B cell (primary cell): ENCODE measurements around the gene PDE6H. TPM values are rescaled to one million over a fixed set of nuclear protein-coding genes. Genes with fewer than 3 reads are reported as not detected.

Experiments
- ATAC-seq: fragments of 200-7000 bp; cut with Tn5 transposase; one replicate; pipeline ENCODE4 v1.10.0; 2021; ENCODE audit warnings: low read depth, mild to moderate bottlenecking, moderate number of reproducible peaks, moderate library complexity
- CTCF ChIA-PET: fragments of 350-600 bp; sonication (Branson Sonifier 250); formaldehyde crosslinking; loops from one replicate; lab custom pipeline; 2021; ENCODE audit warnings: antibody characterized with exemption, inconsistent platforms; lab: Charles Lee
- POLR2A ChIA-PET: fragments of 350-600 bp; sonication (Branson Sonifier 250); formaldehyde crosslinking; loops from one replicate; lab custom pipeline; 2021; ENCODE audit warnings: antibody characterized with exemption; lab: Charles Lee
- DNase-seq: peaks from one replicate; pipeline ENCODE4 v3.0.0; 2013
- H2AFZ ChIP-seq: 2 replicates; pipeline ENCODE4 v1.6.1; 2012; ENCODE audit warnings: mild to moderate bottlenecking, low read depth, low read length; ENCODE audit not compliant: insufficient read depth, poor library complexity, severe bottlenecking
- H3K27ac ChIP-seq, 2 donors: 1 replicate in 1 of 2; 2 replicates in 1 of 2; pipeline ENCODE4 v1.5.1; 2012 to 2013; ENCODE audit warnings: low read length in 2 of 2, mild to moderate bottlenecking in 2 of 2, moderate library complexity in 1 of 2
- H3K27me3 ChIP-seq, 4 experiments: fragments of 200-600 bp in 1 of 4; sonication (generic) in 1 of 4; replicated peaks in 1 of 4; 1 replicate in 2 of 4; 2 replicates in 2 of 4; pipeline versions ENCODE4 v1.6.1 to v1.7.0; 2013 to 2016; ENCODE audit warnings: low read length in 3 of 4, mild to moderate bottlenecking in 2 of 4, mixed read lengths in 1 of 4, moderate library complexity in 1 of 4; ENCODE audit not compliant: insufficient read depth in 4 of 4, control insufficient read depth in 3 of 4; ENCODE audit errors: control extremely low read depth in 1 of 4
- H3K36me3 ChIP-seq, 2 experiments: replicated peaks in 1 of 2; 1 replicate in 1 of 2; 2 replicates in 1 of 2; pipeline versions ENCODE4 v1.6.1 to v1.7.1; 2013; ENCODE audit warnings: low read length in 1 of 2; ENCODE audit not compliant: insufficient read depth in 2 of 2, control insufficient read depth in 1 of 2; ENCODE audit errors: control extremely low read depth in 1 of 2, extremely low read depth in 1 of 2
- H3K4me1 ChIP-seq, 2 donors: fragments of 200-600 bp in 1 of 2; sonication (generic) in 1 of 2; 1 replicate in 1 of 2; 2 replicates in 1 of 2; pipeline versions ENCODE4 v1.5.1 to v1.6.1; 2013 to 2017; ENCODE audit warnings: low read length in 2 of 2; ENCODE audit not compliant: control insufficient read depth in 2 of 2, insufficient read depth in 2 of 2
- H3K4me2 ChIP-seq: replicated peaks from 2 replicates; pipeline ENCODE3; 2012; ENCODE audit warnings: mild to moderate bottlenecking, low read depth, low read length; ENCODE audit not compliant: poor library complexity, severe bottlenecking
- H3K4me3 ChIP-seq, 5 experiments: fragments of 200-600 bp in 1 of 5; sonication (generic) in 1 of 5; 1 replicate in 3 of 5; 2 replicates in 2 of 5; pipeline versions ENCODE4 v1.5.1 to v1.7.0; 2011 to 2016; ENCODE audit warnings: low read length in 4 of 5, mild to moderate bottlenecking in 4 of 5, low read depth in 2 of 5, control low read depth in 1 of 5, moderate library complexity in 1 of 5; ENCODE audit not compliant: insufficient read depth in 1 of 5; ENCODE audit errors: control extremely low read depth in 1 of 5, extremely low read depth in 1 of 5
- H3K79me2 ChIP-seq: fragments of 200-600 bp; sonication (generic); one replicate; pipeline ENCODE4 v1.6.0; 2016; ENCODE audit warnings: low read length; ENCODE audit not compliant: control insufficient read depth, insufficient read depth
- H3K9ac ChIP-seq: fragments of 200-600 bp; sonication (generic); 2 replicates; pipeline ENCODE4 v1.6.1; 2017; ENCODE audit warnings: mild to moderate bottlenecking, low read length, moderate library complexity
- H3K9me3 ChIP-seq, 3 donors: one replicate each; pipeline versions ENCODE4 v1.6.1 to v1.7.1; 2013; ENCODE audit warnings: low read length in 2 of 3; ENCODE audit not compliant: control insufficient read depth in 2 of 3, insufficient read depth in 1 of 3; ENCODE audit errors: control extremely low read depth in 1 of 3
- H4K20me1 ChIP-seq: 2 replicates; pipeline ENCODE4 v1.6.0; 2012; ENCODE audit warnings: mild to moderate bottlenecking, low read length; ENCODE audit not compliant: insufficient read depth, control insufficient read depth, poor library complexity, severe bottlenecking
- H3K27ac Mint-ChIP-seq: one replicate; pipeline ENCODE4 v1.8.0; 2021; ENCODE audit warnings: mixed read lengths
- H3K27me3 Mint-ChIP-seq: one replicate; pipeline ENCODE4 v1.8.0; 2021; ENCODE audit warnings: mixed read lengths
- H3K4me1 Mint-ChIP-seq: one replicate; pipeline ENCODE4 v1.8.0; 2021; ENCODE audit warnings: mixed read lengths
- H3K4me3 Mint-ChIP-seq: one replicate; pipeline ENCODE4 v1.8.0; 2021; ENCODE audit warnings: mixed read lengths
- H3K9me3 Mint-ChIP-seq: one replicate; pipeline ENCODE4 v1.8.0; 2022; ENCODE audit warnings: mixed read lengths; ENCODE audit not compliant: insufficient read depth
- CTCF ChIP-seq: fragments of 200-600 bp; IDR thresholded peaks from one replicate; pipeline ENCODE4 v1.8.0; 2022; ENCODE audit warnings: antibody characterized with exemption, mild to moderate bottlenecking
- EZH2 ChIP-seq: IDR thresholded peaks from 2 replicates; pipeline ENCODE4 v1.6.1; 2012; ENCODE audit warnings: borderline replicate concordance, low read depth, mild to moderate bottlenecking, moderate library complexity, low read length; ENCODE audit not compliant: insufficient read depth, poor library complexity, severe bottlenecking
- WGBS: methylation state at CpG from one replicate; pipeline ENCODE4 v1.1.5; 2013; ENCODE audit warnings: missing lambda C conversion rate; ENCODE audit not compliant: insufficient coverage; 5-methylcytosine and 5-hydroxymethylcytosine counted together
- intact Hi-C: fragments of 100-400 bp; cut with micrococcal nuclease; formaldehyde crosslinking; loops from one replicate; pipeline ENCODE4 v1.10.0; 2022
- polyA plus RNA-seq: library from polyadenylated mRNA; depleted of rRNA; stranded (reverse); fragments of >200 nt; gene quantifications from 2 replicates; pipeline ENCODE4 v1.2.3, GENCODE V29; 2012
- total RNA-seq, 2 donors: library from RNA; stranded (reverse); fragments of 120-200 nt in 1 of 2; gene quantifications; 1 replicate in 1 of 2; 2 replicates in 1 of 2; pipeline versions ENCODE4 v1.2.3 to v1.2.4, GENCODE V29; 2013 to 2022

The PDE6H gene
- total and polyA plus RNA-seq, 2 donors (not counting 1 experiment from before 2014, with no cell fraction given), result not detected

DNA sequence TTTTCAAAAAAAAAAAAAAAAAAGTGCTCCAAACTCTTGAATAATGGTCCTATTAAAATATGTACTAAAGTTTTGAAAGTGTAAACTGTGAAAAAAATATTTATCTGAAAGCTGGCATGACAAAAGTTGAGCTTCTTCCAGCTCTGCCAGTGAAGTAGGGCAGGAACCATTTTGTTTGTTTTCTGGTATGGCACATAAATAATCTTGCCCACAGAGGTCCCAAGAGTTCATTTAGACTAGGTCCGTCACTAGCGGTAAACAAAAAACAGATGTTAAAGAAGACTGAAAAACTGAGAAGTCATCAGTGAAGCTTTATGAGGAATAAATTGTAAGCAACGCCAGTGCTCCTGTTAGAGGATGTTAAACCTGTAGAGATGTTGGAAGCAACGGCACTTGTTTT, 41.5 kb upstream of the PDE6H start:
- CTCF ChIA-PET, result interaction anchor here (0.9 to 2.0 kb wide), 5 partner anchors 17 to 85 kb away, joined by 4 to 7 read pairs (median 6); no protein-coding TSS in a partner anchor
- no peak overlapping the region for H2AFZ ChIP-seq
- H3K9me3 ChIP-seq, result no peaks in the 10 kb centered on the region
- Mint-ChIP-seq H3K27ac (no peak overlapping the region), H3K4me1 (peaks cover 4% of the 10 kb centered on the region), H3K27me3 (no peaks in the 10 kb centered on the region), H3K9me3 (no peaks in the 10 kb centered on the region), H3K4me3 (no peak overlapping the region)
- peaks cover 19 to 40% of the 10 kb centered on the region in 2 experiments for H3K36me3 ChIP-seq
- no peaks in the 10 kb centered on the region for H3K27me3 ChIP-seq
- DNase-seq (no peak), ATAC-seq (no peak)
- H3K79me2 ChIP-seq, result peaks cover 9% of the 10 kb centered on the region
- no peak for TF ChIP-seq CTCF
- no peak for TF ChIP-seq EZH2
- intact Hi-C loops, result no loop called here
- H3K27ac ChIP-seq, result no peak overlapping the region
- H3K4me1 ChIP-seq, result no peaks in the 10 kb centered on the region
- POLR2A ChIA-PET, result interaction anchor here (0.7 kb wide), 1 partner anchor 31 kb away, joined by 3 read pairs; no protein-coding TSS in a partner anchor
- no peak overlapping the region for H3K4me2 ChIP-seq
- no peak overlapping the region for H3K4me3 ChIP-seq
- 100% methylated on average over 2 of the region's 4 CpGs for WGBS
- H4K20me1 ChIP-seq, result no peaks in the 10 kb centered on the region
- H3K9ac ChIP-seq, result no peak overlapping the region

DNA sequence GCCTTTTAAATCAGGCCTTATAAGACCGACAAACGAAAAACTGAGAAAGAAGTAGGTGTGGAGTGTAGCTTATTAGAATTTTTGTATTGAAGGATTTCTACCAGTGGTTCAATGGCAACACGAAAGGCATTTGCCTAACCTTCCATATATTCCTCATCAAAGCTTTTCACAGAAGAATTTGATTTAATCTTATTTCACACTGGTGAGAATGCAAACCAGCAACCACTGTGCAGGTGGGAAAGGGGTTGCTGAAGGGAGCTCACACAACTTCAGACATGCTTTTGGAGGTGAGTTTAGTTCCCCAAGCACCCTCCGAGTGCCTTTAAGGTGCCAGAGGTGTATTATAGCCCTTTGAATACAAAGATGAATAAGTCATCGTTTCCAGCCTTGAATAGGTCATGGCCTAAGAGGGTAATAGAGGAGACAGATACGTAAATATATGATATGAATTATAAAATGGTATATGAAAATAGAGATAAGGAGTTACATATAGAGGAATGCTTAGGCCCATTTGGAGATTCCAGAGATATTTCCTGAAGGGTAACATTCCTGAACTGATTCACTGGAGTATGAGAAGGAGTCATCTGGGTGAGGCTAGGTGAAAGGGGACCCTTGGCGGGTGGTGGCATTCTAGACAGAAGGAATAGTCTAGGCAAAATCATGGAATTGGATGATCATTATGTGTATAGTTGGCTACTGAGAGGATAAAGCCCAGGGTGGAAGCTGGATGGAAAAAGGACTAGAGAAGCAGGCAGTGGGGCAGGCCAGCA, 40.9 kb upstream of the PDE6H start:
- Mint-ChIP-seq H3K9me3 (no peaks in the 10 kb centered on the region), H3K27ac (no peak overlapping the region), H3K4me3 (no peak overlapping the region), H3K4me1 (peaks cover 4% of the 10 kb centered on the region), H3K27me3 (no peaks in the 10 kb centered on the region)
- WGBS, result 97% methylated on average over 4 of the region's 7 CpGs
- H3K9me3 ChIP-seq, result no peaks in the 10 kb centered on the region
- DNase-seq (no peak), ATAC-seq (no peak)
- H2AFZ ChIP-seq, result no peak overlapping the region
- H3K4me2 ChIP-seq, result no peak overlapping the region
- ChIA-PET CTCF (interaction anchor here (0.9 to 2.0 kb wide), 4 partner anchors 16 to 83 kb away, joined by 4 to 7 read pairs (median 6); no protein-coding TSS in a partner anchor), POLR2A (interaction anchor here (0.6 to 0.7 kb wide), 2 partner anchors 31 to 52 kb away, joined by 3 read pairs; no protein-coding TSS in a partner anchor)
- no peak overlapping the region for H3K27ac ChIP-seq
- no peaks in the 10 kb centered on the region for H4K20me1 ChIP-seq
- H3K36me3 ChIP-seq, result peaks cover 19 to 44% of the 10 kb centered on the region in 2 experiments
- peaks cover 9% of the 10 kb centered on the region for H3K79me2 ChIP-seq
- intact Hi-C loops, result no loop called here
- no peak overlapping the region for H3K9ac ChIP-seq
- H3K4me1 ChIP-seq, result no peaks in the 10 kb centered on the region
- H3K4me3 ChIP-seq, result no peak overlapping the region
- no peaks in the 10 kb centered on the region for H3K27me3 ChIP-seq
- TF ChIP-seq EZH2, result no peak
- no peak for TF ChIP-seq CTCF
